Measurements from ENCODE around the gene PPM1L.

The PPM1L gene

DNA sequence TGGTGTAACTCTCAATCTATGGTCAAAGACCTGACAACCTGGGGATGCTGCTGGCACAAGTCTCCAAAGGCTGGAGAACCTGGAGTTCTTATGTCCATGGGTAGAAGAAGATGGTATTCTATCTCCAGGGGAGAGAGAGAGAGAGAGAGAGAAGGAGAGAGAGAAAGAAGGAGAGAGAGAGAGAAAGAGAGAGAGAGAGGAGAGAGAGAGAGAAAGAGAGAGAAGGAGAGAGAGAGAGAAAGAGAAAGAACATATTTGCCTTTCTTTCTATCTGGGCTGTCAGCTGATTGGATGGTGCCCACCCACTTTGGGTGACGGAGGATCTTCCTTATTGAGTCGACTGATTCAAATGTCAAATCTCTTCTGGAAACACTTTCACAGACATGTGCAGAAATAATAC lies 84.6 kb downstream of the PPM1L start:
- Histone ChIP-seq H2AFZ (ENCODE audit: low read depth) (no peak overlapping the region), H3K27me3 (ENCODE audit: insufficient read depth, low read depth) (no peaks in the 10 kb centered on the region), H3K4me3 (IDR thresholded peaks at IDR 0.05; ENCODE audit: insufficient read depth, low read depth, low read length) (no peak overlapping the region), H3K79me2 (ENCODE audit: insufficient read depth, low read depth) (no peaks in the 10 kb centered on the region; the same call in 1 of the 2 replicates), H3K4me2 (no peak overlapping the region), H3K27ac (no peak overlapping the region), H3K4me1 (ENCODE audit: low read depth, poor library complexity, severe bottlenecking) (peaks cover 18% of the 10 kb centered on the region), H3K36me3 (ENCODE audit: insufficient read depth) (no peaks in the 10 kb centered on the region), H4K20me1 (ENCODE audit: insufficient read depth) (no peaks in the 10 kb centered on the region), H3K9ac (no peak overlapping the region)
- TF ChIP-seq CTCF (conservative IDR thresholded peaks at IDR 0.05; ENCODE audit: low read depth, low read length): no peak

GRCh38 chr3:160841455-160841854 lies 85.4 kb downstream of the PPM1L start:
- Histone ChIP-seq H3K9ac (no peak overlapping the region), H2AFZ (ENCODE audit: low read depth) (no peak overlapping the region), H3K27ac (no peak overlapping the region), H3K79me2 (ENCODE audit: insufficient read depth, low read depth) (no peaks in the 10 kb centered on the region; the same call in 1 of the 2 replicates), H3K4me1 (ENCODE audit: low read depth, poor library complexity, severe bottlenecking) (peaks cover 18% of the 10 kb centered on the region), H4K20me1 (ENCODE audit: insufficient read depth) (no peaks in the 10 kb centered on the region), H3K4me2 (no peak overlapping the region), H3K27me3 (ENCODE audit: insufficient read depth, low read depth) (no peaks in the 10 kb centered on the region), H3K4me3 (IDR thresholded peaks at IDR 0.05; ENCODE audit: insufficient read depth, low read depth, low read length) (no peak overlapping the region), H3K36me3 (ENCODE audit: insufficient read depth) (no peaks in the 10 kb centered on the region)
- no peak for TF ChIP-seq CTCF (conservative IDR thresholded peaks at IDR 0.05; ENCODE audit: low read depth, low read length)

DNA sequence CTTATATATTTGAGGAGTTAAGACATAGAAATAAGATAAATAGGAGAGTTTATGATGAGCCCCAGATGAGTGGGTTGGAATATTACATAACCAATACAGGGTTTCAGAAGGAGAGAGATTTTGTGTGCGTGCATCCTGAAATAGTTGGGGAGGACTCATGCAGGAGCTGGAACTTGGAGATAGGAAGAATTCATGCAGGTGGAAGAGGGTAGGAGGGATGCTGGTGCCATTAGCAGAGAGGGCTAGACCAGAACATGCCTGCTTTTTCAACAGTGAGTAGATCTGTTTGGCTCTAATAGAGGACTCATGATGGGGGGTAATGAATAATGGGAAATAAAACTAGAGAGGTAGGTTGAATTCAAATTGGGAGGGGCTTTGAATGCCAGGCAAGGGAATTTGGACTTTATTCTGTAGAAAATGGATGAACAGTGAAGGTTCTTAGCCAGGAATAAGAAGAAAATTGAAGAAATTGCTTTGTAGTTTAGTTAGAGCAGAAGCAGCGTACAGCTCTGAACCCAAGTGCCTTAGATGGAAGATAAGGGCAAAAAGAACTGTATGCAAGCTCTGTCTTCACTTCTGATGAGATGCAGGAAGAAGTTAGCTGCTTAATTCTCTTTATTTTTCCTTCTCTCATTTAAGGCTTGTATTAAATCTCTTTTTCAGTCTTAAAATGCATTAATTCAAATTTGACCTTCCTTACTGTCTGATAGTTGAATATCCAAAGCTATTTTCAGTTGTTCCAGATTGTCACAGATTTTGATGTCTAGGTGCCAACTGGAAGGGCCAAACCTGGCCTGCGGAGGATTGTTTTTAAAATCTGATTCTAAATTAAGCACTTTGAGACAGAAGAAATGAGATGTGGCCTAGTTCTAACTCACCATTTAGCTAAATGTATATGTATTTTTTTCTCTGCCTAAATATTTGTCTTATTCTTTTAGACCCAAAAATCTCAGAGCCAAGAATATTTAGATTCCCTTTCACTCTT lies 86.3 kb downstream of the PPM1L start:
- Histone ChIP-seq H3K27me3 (ENCODE audit: insufficient read depth, low read depth) (no peaks in the 10 kb centered on the region), H3K4me1 (ENCODE audit: low read depth, poor library complexity, severe bottlenecking) (peaks cover 12% of the 10 kb centered on the region), H3K79me2 (ENCODE audit: insufficient read depth, low read depth) (no peaks in the 10 kb centered on the region; the same call in 1 of the 2 replicates), H3K9ac (no peak overlapping the region), H3K36me3 (ENCODE audit: insufficient read depth) (no peaks in the 10 kb centered on the region), H2AFZ (ENCODE audit: low read depth) (no peak overlapping the region), H3K4me2 (no peak overlapping the region), H4K20me1 (ENCODE audit: insufficient read depth) (no peaks in the 10 kb centered on the region), H3K4me3 (IDR thresholded peaks at IDR 0.05; ENCODE audit: insufficient read depth, low read depth, low read length) (no peak overlapping the region), H3K27ac (no peak overlapping the region)
- TF ChIP-seq CTCF (conservative IDR thresholded peaks at IDR 0.05; ENCODE audit: low read depth, low read length): no peak

DNA sequence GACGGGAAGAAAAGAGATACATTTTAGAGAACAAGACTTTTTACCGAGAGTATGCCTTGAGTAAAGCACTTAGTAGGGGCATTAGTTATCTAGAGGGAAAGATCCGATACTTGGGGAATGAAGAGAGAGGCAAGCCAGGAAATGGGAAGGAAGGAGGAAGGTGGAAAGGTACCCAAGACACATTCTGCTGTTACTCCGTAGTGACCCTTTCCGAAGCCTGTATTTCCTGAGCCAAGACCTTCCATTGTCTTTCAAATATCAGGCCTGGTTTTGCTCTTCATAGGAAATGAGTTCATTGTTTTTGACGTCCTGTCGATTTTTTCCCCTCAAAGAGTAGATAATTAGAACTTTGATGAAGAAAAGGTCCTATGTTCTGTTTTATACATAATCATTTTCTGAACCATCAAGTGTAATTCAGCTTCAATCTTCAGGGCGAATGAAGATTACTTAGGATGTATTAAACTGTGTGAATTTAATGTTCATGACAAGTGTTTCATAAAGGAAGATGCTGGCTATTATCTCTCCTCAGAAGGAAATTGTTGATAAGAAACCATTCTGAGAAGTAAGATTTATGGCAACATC lies 95.7 kb downstream of the PPM1L start:
- Histone ChIP-seq H3K27me3 (ENCODE audit: insufficient read depth, low read depth) (no peaks in the 10 kb centered on the region), H3K4me2 (no peak overlapping the region), H3K4me3 (IDR thresholded peaks at IDR 0.05; ENCODE audit: insufficient read depth, low read depth, low read length) (no peak overlapping the region), H3K79me2 (ENCODE audit: insufficient read depth, low read depth) (no peaks in the 10 kb centered on the region; the same call in 1 of the 2 replicates), H4K20me1 (ENCODE audit: insufficient read depth) (no peaks in the 10 kb centered on the region), H3K4me1 (ENCODE audit: low read depth, poor library complexity, severe bottlenecking) (no peaks in the 10 kb centered on the region), H3K9ac (no peak overlapping the region), H3K27ac (no peak overlapping the region), H3K36me3 (ENCODE audit: insufficient read depth) (no peaks in the 10 kb centered on the region), H2AFZ (ENCODE audit: low read depth) (no peak overlapping the region)
- no peak for TF ChIP-seq CTCF (conservative IDR thresholded peaks at IDR 0.05; ENCODE audit: low read depth, low read length)

Data from KMS-11 (cell line).